ENCODE measurements around the gene COA6. TPM values are rescaled to one million over a fixed set of nuclear protein-coding genes. Genes with fewer than 3 reads are reported as not detected.

The COA6 gene
- total and polyA plus RNA-seq, 4 donors = 5.3 to 37.0 (median 18.6) TPM

DNA sequence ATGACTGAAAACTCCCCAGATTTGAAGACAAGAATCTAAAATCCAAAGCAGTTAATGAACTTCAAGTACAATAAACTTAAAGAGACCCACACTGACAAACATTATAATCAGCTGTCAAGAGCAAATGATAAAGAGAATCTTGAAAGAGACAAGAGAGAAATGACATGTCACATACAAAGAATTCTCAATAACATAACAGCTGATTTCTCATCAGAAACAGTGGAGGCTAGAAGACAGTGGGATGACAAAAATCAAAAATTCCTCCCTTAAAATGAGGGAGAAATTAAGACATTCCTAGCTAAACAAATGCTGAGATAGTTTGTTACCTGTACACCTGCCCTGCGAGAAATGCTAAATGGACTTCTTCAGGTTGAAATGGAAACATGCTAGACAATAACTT is 36.0 kb upstream of the COA6 start:
- 98% methylated on average over 1 of the region's 1 CpG for WGBS
- H3K4me3 ChIP-seq (ENCODE audit: low read depth in 1 of 3, low read length in 3 of 3) = no peak overlapping the region
- H3K9ac ChIP-seq (ENCODE audit: low read depth in 1 of 2, low read length in 2 of 2) = no peak overlapping the region
- H3K4me1 ChIP-seq (ENCODE audit: control insufficient read depth in 4 of 4, insufficient read depth in 4 of 4, low read length in 3 of 4) = no peaks in the 10 kb centered on the region
- no peak for DNase-seq (ENCODE audit: low spot score)
- H3K36me3 ChIP-seq (ENCODE audit: control insufficient read depth in 4 of 4, insufficient read depth in 3 of 4, low read depth in 1 of 4, low read length in 3 of 4) = no peaks in the 10 kb centered on the region
- TF ChIP-seq HNF4G (IDR thresholded peaks at IDR 0.05) = no peak
- no peak for TF ChIP-seq MAX (IDR thresholded peaks at IDR 0.05)
- no peak for TF ChIP-seq CTCF (IDR thresholded peaks at IDR 0.05; ENCODE audit: low read depth, low read length, missing input control)
- no peak for TF ChIP-seq TAF1 (conservative IDR thresholded peaks at IDR 0.05)
- TF ChIP-seq HNF4A (conservative IDR thresholded peaks at IDR 0.05) = no peak
- TF ChIP-seq REST (IDR thresholded peaks at IDR 0.05) = no peak
- no peak for TF ChIP-seq RXRA (IDR thresholded peaks at IDR 0.05)
- no peak for TF ChIP-seq YY1 (IDR thresholded peaks at IDR 0.05)
- no peak for TF ChIP-seq JUND (IDR thresholded peaks at IDR 0.05)
- TF ChIP-seq FOXA2 (IDR thresholded peaks at IDR 0.05) = no peak
- no peak for TF ChIP-seq EGR1 (IDR thresholded peaks at IDR 0.05; ENCODE audit: low read depth in 2 of 2)
- peaks cover 0 to 23% (median 2%) of the 10 kb centered on the region in 4 donors for H3K9me3 ChIP-seq (ENCODE audit: control insufficient read depth in 4 of 4, low read length in 3 of 4)
- H3K27me3 ChIP-seq (ENCODE audit: control insufficient read depth in 4 of 4, insufficient read depth in 4 of 4, low read length in 3 of 4) = no peaks in the 10 kb centered on the region
- H3K27ac ChIP-seq (ENCODE audit: low read depth in 1 of 2, low read length in 2 of 2) = no peak overlapping the region

DNA sequence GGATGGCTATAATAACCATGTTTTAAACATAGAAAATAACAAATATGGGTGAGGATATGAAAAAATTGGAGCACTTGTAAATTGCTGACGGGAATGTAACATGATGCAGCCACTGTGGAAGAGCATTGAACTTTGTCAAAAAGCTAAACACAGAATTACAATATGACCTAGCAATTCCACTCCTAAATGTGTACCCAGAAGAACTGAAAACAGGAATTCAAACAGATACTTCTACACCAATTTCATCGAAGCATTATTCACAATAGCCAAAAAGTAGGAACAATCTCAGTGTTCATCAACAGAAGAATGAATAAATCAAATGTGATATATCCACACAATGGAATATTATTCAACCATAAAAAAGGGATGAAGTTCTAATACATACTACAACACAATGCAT is 32.7 kb upstream of the COA6 start:
- H3K4me3 ChIP-seq (ENCODE audit: low read depth in 1 of 3, low read length in 3 of 3) = no peak overlapping the region
- no peak for DNase-seq (ENCODE audit: low spot score)
- H3K9ac ChIP-seq (ENCODE audit: low read depth in 1 of 2, low read length in 2 of 2) = no peak overlapping the region
- H3K9me3 ChIP-seq (ENCODE audit: control insufficient read depth in 4 of 4, low read length in 3 of 4) = peaks cover 0 to 23% (median 2%) of the 10 kb centered on the region in 4 donors
- no peak for TF ChIP-seq MAX (IDR thresholded peaks at IDR 0.05)
- no peak for TF ChIP-seq HNF4A (conservative IDR thresholded peaks at IDR 0.05)
- TF ChIP-seq FOXA1 (IDR thresholded peaks at IDR 0.05) = no peak
- no peak for TF ChIP-seq JUND (IDR thresholded peaks at IDR 0.05)
- no peak for TF ChIP-seq GABPA (IDR thresholded peaks at IDR 0.05 in 1 of 2, conservative IDR thresholded peaks at IDR 0.05 in 1 of 2)
- no peak for TF ChIP-seq ATF3 (IDR thresholded peaks at IDR 0.05)
- no peak for TF ChIP-seq NR2F2 (IDR thresholded peaks at IDR 0.05)
- no peak for TF ChIP-seq REST (IDR thresholded peaks at IDR 0.05)
- TF ChIP-seq EGR1 (IDR thresholded peaks at IDR 0.05; ENCODE audit: low read depth in 2 of 2) = no peak
- no peak for TF ChIP-seq FOXA2 (IDR thresholded peaks at IDR 0.05)
- no peak for TF ChIP-seq YY1 (IDR thresholded peaks at IDR 0.05)
- TF ChIP-seq RAD21 (IDR thresholded peaks at IDR 0.05) = no peak
- TF ChIP-seq TAF1 (conservative IDR thresholded peaks at IDR 0.05) = no peak
- no peak overlapping the region for H3K27ac ChIP-seq (ENCODE audit: low read depth in 1 of 2, low read length in 2 of 2)
- peaks cover 0 to 5% (median 0%) of the 10 kb centered on the region in 4 donors for H3K4me1 ChIP-seq (ENCODE audit: control insufficient read depth in 4 of 4, insufficient read depth in 4 of 4, low read length in 3 of 4)
- no peaks in the 10 kb centered on the region for H3K27me3 ChIP-seq (ENCODE audit: control insufficient read depth in 4 of 4, insufficient read depth in 4 of 4, low read length in 3 of 4)
- H3K36me3 ChIP-seq (ENCODE audit: control insufficient read depth in 4 of 4, insufficient read depth in 3 of 4, low read depth in 1 of 4, low read length in 3 of 4) = no peaks in the 10 kb centered on the region
- WGBS = 94% methylated on average over 2 of the region's 2 CpGs

Measured in liver (tissue), 9 donors.